NCI-H2107 treated with DMSO at 0.1 percent for 48 hours (cell line): ENCODE results near the gene LAMC1.

ENCODE experiments used
- DNase-seq: peaks from one replicate; lab custom pipeline; 2025; ENCODE audit not compliant: unreplicated experiment; lab: John Stamatoyannopoulos, UW

LAMC1 gene

GRCh38 chr1:183180634-183181056 lies 157.4 kb downstream of the LAMC1 start:
- no peak for DNase-seq

- no peak for DNase-seq
Observed at GRCh38 chr1:183185941-183186490, 162.8 kb downstream of the LAMC1 start, which contains the start of gene LAMC2. Gene LAMC2 (plus strand): TSS chr1:183186264. CDS start chr1:183186353, 89 bp downstream.

- DNase-seq = no peak
Observed at GRCh38 chr1:183186841-183187240, 163.6 kb downstream of the LAMC1 start.

GRCh38 chr1:183188240-183188639 lies 165.0 kb downstream of the LAMC1 start:
- no peak for DNase-seq

- no peak for DNase-seq
Observed at GRCh38 chr1:183191833-183192232, 168.6 kb downstream of the LAMC1 start.

GRCh38 chr1:183193963-183194525 lies 170.8 kb downstream of the LAMC1 start:
- DNase-seq = no peak

GRCh38 chr1:183194527-183195141 lies 171.4 kb downstream of the LAMC1 start:
- DNase-seq = no peak

GRCh38 chr1:183195142-183195574 lies 171.9 kb downstream of the LAMC1 start:
- no peak for DNase-seq
